Activated T-cell treated with anti-CD3 and anti-CD28 coated beads, Interleukin-2, amount 50 U/mL, for 24 hours (primary cell): Measurements from ENCODE around the gene CHAD.
A peak's percentile ranks its signal among the peaks of the same experiment; 100 is the strongest.
"Not testable (repeated sequence)": the region's sequence is repeated elsewhere in the genome, so short reads cannot be mapped to it uniquely, and the experiment has no call there.

ENCODE experiments used
- DNase-seq: peaks from one replicate; pipeline ENCODE4 v3.0.0-alpha.2; 2020
- H3K27ac Mint-ChIP-seq: 2 replicates; pipeline ENCODE4 v1.8.0; 2020; ENCODE audit warnings: mild to moderate bottlenecking, mixed read lengths
- H3K27me3 Mint-ChIP-seq: 2 replicates; pipeline ENCODE4 v1.8.0; 2020; ENCODE audit warnings: mixed read lengths
- H3K36me3 Mint-ChIP-seq: 2 replicates; pipeline ENCODE4 v1.8.0; 2020; ENCODE audit warnings: low read depth, mixed read lengths
- H3K4me1 Mint-ChIP-seq: 2 replicates; pipeline ENCODE4 v1.8.0; 2020; ENCODE audit warnings: low read depth, mixed read lengths
- H3K4me3 Mint-ChIP-seq: 2 replicates; pipeline ENCODE4 v1.8.0; 2020; ENCODE audit warnings: mild to moderate bottlenecking, moderate library complexity, mixed read lengths
- H3K9me3 Mint-ChIP-seq: 2 replicates; pipeline ENCODE4 v1.8.0; 2020; ENCODE audit warnings: mixed read lengths

CHAD gene

GRCh38 chr17:50482110-50482509, 13.4 kb upstream of the CHAD start:
- no peaks in the 10 kb centered on the region for H3K9me3 Mint-ChIP-seq
- no peak for DNase-seq
- no peak overlapping the region for H3K4me3 Mint-ChIP-seq
- peaks cover 33% of the 10 kb centered on the region for H3K4me1 Mint-ChIP-seq
- H3K36me3 Mint-ChIP-seq: peaks cover 75% of the 10 kb centered on the region
- H3K27ac Mint-ChIP-seq: peak overlapping the region; percentile 81
- no peaks in the 10 kb centered on the region for H3K27me3 Mint-ChIP-seq

- peaks cover 72% of the 10 kb centered on the region for H3K36me3 Mint-ChIP-seq
- H3K9me3 Mint-ChIP-seq: no peaks in the 10 kb centered on the region
- DNase-seq: no peak
- no peaks in the 10 kb centered on the region for H3K27me3 Mint-ChIP-seq
- no peak overlapping the region for H3K4me3 Mint-ChIP-seq
- H3K4me1 Mint-ChIP-seq: peaks cover 32% of the 10 kb centered on the region
- H3K27ac Mint-ChIP-seq: no peak overlapping the region
Observed at GRCh38 chr17:50481648-50482047, 13.0 kb upstream of the CHAD start.

- no peak for DNase-seq
- Mint-ChIP-seq H3K27ac (no peak overlapping the region), H3K36me3 (peaks cover 67% of the 10 kb centered on the region), H3K4me1 (peaks cover 32% of the 10 kb centered on the region), H3K27me3 (no peaks in the 10 kb centered on the region), H3K4me3 (peak overlapping the region; percentile 88), H3K9me3 (no peaks in the 10 kb centered on the region)
Observed at GRCh38 chr17:50480854-50481490, 12.3 kb upstream of the CHAD start.

- Mint-ChIP-seq H3K27ac (peak overlapping the region; percentile 89), H3K4me1 (peaks cover 32% of the 10 kb centered on the region), H3K36me3 (peaks cover 60% of the 10 kb centered on the region), H3K4me3 (peak overlapping the region; percentile 88), H3K9me3 (no peaks in the 10 kb centered on the region), H3K27me3 (no peaks in the 10 kb centered on the region)
- no peak for DNase-seq
Observed at GRCh38 chr17:50480142-50480764, 11.6 kb upstream of the CHAD start.

GRCh38 chr17:50479522-50480141, 11.0 kb upstream of the CHAD start:
- H3K27ac Mint-ChIP-seq: peak overlapping the region; percentile 89
- no peaks in the 10 kb centered on the region for H3K27me3 Mint-ChIP-seq
- peak overlapping the region; percentile 88 for H3K4me3 Mint-ChIP-seq
- H3K4me1 Mint-ChIP-seq: peaks cover 32% of the 10 kb centered on the region
- H3K9me3 Mint-ChIP-seq: no peaks in the 10 kb centered on the region
- DNase-seq: peak; percentile 78
- peaks cover 54% of the 10 kb centered on the region for H3K36me3 Mint-ChIP-seq

GRCh38 chr17:50478391-50479381, 10.0 kb upstream of the CHAD start, which contains the start of gene RSAD1:
Gene RSAD1 (plus strand): TSS chr17:50478860. CDS start chr17:50478885, 25 bp downstream.
- peaks cover 32% of the 10 kb centered on the region for H3K4me1 Mint-ChIP-seq

GRCh38 chr17:50477976-50478375, 9.3 kb upstream of the CHAD start:
- Mint-ChIP-seq H3K36me3 (peaks cover 37% of the 10 kb centered on the region), H3K9me3 (no peaks in the 10 kb centered on the region), H3K4me3 (peak overlapping the region; percentile 88), H3K27me3 (no peaks in the 10 kb centered on the region), H3K4me1 (peaks cover 32% of the 10 kb centered on the region), H3K27ac (peak overlapping the region; percentile 93)
- DNase-seq: no peak

More at GRCh38 chr17:50478391-50479381, 10.0 kb upstream of the CHAD start, which contains the start of gene RSAD1:
- no peaks in the 10 kb centered on the region for H3K27me3 Mint-ChIP-seq
- DNase-seq: peak; percentile 91
- H3K36me3 Mint-ChIP-seq: peaks cover 44% of the 10 kb centered on the region
- H3K9me3 Mint-ChIP-seq: no peaks in the 10 kb centered on the region
- peak within 1 kb of the TSS; percentile 93 for H3K27ac Mint-ChIP-seq
- H3K4me3 Mint-ChIP-seq: peak within 1 kb of the TSS; percentile 88

GRCh38 chr17:50476545-50477315, 8.1 kb upstream of the CHAD start:
- H3K27ac Mint-ChIP-seq: no peak overlapping the region

GRCh38 chr17:50475775-50476544, 7.3 kb upstream of the CHAD start:
- DNase-seq, H3K27ac Mint-ChIP-seq, H3K27me3 Mint-ChIP-seq, H3K9me3 Mint-ChIP-seq, H3K4me3 Mint-ChIP-seq: not testable (repeated sequence)
- Mint-ChIP-seq H3K36me3 (peaks cover 18% of the 10 kb centered on the region), H3K4me1 (peaks cover 21% of the 10 kb centered on the region)

More at GRCh38 chr17:50476545-50477315, 8.1 kb upstream of the CHAD start:
- Mint-ChIP-seq H3K4me1 (peaks cover 24% of the 10 kb centered on the region), H3K36me3 (peaks cover 25% of the 10 kb centered on the region), H3K27me3 (no peaks in the 10 kb centered on the region), H3K9me3 (no peaks in the 10 kb centered on the region), H3K4me3 (no peak overlapping the region)
- no peak for DNase-seq

- no peak for DNase-seq
- Mint-ChIP-seq H3K27me3 (no peaks in the 10 kb centered on the region), H3K9me3 (no peaks in the 10 kb centered on the region), H3K4me3 (no peak overlapping the region), H3K27ac (no peak overlapping the region), H3K36me3 (peaks cover 13% of the 10 kb centered on the region), H3K4me1 (peaks cover 17% of the 10 kb centered on the region)
Observed at GRCh38 chr17:50475362-50475761, 6.7 kb upstream of the CHAD start.

GRCh38 chr17:50474523-50474922, 5.8 kb upstream of the CHAD start:
- Mint-ChIP-seq H3K27ac (no peak overlapping the region), H3K27me3 (peaks cover 4% of the 10 kb centered on the region), H3K36me3 (peaks cover 6% of the 10 kb centered on the region), H3K4me3 (no peak overlapping the region), H3K9me3 (no peaks in the 10 kb centered on the region), H3K4me1 (peaks cover 9% of the 10 kb centered on the region)
- no peak for DNase-seq

- peaks cover 9% of the 10 kb centered on the region for H3K4me1 Mint-ChIP-seq
- no peak for DNase-seq
- no peak overlapping the region for H3K4me3 Mint-ChIP-seq
- no peak overlapping the region for H3K27ac Mint-ChIP-seq
- no peaks in the 10 kb centered on the region for H3K9me3 Mint-ChIP-seq
- no peaks in the 10 kb centered on the region for H3K36me3 Mint-ChIP-seq
- peaks cover 9% of the 10 kb centered on the region for H3K27me3 Mint-ChIP-seq
Observed at GRCh38 chr17:50473901-50474300, 5.2 kb upstream of the CHAD start.

- H3K27ac Mint-ChIP-seq, H3K4me3 Mint-ChIP-seq, H3K9me3 Mint-ChIP-seq, H3K36me3 Mint-ChIP-seq, DNase-seq, H3K4me1 Mint-ChIP-seq: not testable (repeated sequence)
- H3K27me3 Mint-ChIP-seq: peaks cover 18% of the 10 kb centered on the region
Observed at GRCh38 chr17:50472761-50473161, 4.1 kb upstream of the CHAD start.
